ENCODE data around the gene EEA1. TPM values are rescaled to one million over a fixed set of nuclear protein-coding genes. Genes with fewer than 3 reads are reported as not detected.

Gene EEA1
- total and polyA plus RNA-seq, 10 of the 15 experiments (the other 5 are each of a cell fraction or from before 2014, with no cell fraction given): 5.5 to 40.3 (median 13.5) TPM

DNA sequence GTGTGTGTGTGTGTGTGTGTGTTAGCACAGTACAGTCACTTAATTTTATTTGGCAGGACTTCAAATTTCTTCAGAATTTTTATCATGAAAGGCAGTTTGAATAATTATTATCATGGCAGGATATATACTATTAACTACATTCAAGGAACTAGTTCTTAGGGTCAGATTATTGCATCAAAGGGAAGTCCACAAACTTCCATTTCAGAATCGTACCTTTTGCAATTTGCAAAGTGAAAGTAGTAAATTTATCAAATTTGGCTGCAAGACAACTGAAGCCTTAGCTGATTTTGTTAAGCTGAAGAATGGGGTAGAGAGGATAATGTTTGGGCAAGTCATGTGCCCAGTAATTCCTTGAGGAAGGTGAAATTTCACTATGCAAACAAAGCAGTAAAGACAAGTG is 158.1 kb downstream of the EEA1 start:
- DNase-seq (ENCODE audit: low read depth, low spot score): no peak
- 0% methylated on average over 1 of the region's 1 CpG for WGBS (ENCODE audit: insufficient coverage, insufficient replicate concordance, low lambda C conversion rate, missing lambda C conversion rate)
- no peaks in the 10 kb centered on the region for H3K79me2 ChIP-seq (ENCODE audit: control insufficient read depth, insufficient read depth, low read length)
- H3K4me3 ChIP-seq: no peak overlapping the region
- RAD21 ChIA-PET (ENCODE audit: unreplicated experiment): no interaction called here
- no peak for TF ChIP-seq PML (IDR thresholded peaks at IDR 0.05; ENCODE audit: low read length)
- TF ChIP-seq EED (IDR thresholded peaks at IDR 0.05; ENCODE audit: low read depth): no peak
- TF ChIP-seq NFYB (IDR thresholded peaks at IDR 0.05; ENCODE audit: insufficient read depth, low read depth, low read length): no peak
- no peak for TF ChIP-seq WRNIP1 (IDR thresholded peaks at IDR 0.05; ENCODE audit: borderline replicate concordance, low read depth, low read length)
- no peak for TF ChIP-seq RUNX3 (IDR thresholded peaks at IDR 0.05; ENCODE audit: low read length)
- TF ChIP-seq PAX8 (IDR thresholded peaks at IDR 0.05): no peak
- TF ChIP-seq TCF3 (IDR thresholded peaks at IDR 0.05; ENCODE audit: borderline replicate concordance, insufficient read depth, low read depth, low read length): no peak
- TF ChIP-seq, protein P1, sequence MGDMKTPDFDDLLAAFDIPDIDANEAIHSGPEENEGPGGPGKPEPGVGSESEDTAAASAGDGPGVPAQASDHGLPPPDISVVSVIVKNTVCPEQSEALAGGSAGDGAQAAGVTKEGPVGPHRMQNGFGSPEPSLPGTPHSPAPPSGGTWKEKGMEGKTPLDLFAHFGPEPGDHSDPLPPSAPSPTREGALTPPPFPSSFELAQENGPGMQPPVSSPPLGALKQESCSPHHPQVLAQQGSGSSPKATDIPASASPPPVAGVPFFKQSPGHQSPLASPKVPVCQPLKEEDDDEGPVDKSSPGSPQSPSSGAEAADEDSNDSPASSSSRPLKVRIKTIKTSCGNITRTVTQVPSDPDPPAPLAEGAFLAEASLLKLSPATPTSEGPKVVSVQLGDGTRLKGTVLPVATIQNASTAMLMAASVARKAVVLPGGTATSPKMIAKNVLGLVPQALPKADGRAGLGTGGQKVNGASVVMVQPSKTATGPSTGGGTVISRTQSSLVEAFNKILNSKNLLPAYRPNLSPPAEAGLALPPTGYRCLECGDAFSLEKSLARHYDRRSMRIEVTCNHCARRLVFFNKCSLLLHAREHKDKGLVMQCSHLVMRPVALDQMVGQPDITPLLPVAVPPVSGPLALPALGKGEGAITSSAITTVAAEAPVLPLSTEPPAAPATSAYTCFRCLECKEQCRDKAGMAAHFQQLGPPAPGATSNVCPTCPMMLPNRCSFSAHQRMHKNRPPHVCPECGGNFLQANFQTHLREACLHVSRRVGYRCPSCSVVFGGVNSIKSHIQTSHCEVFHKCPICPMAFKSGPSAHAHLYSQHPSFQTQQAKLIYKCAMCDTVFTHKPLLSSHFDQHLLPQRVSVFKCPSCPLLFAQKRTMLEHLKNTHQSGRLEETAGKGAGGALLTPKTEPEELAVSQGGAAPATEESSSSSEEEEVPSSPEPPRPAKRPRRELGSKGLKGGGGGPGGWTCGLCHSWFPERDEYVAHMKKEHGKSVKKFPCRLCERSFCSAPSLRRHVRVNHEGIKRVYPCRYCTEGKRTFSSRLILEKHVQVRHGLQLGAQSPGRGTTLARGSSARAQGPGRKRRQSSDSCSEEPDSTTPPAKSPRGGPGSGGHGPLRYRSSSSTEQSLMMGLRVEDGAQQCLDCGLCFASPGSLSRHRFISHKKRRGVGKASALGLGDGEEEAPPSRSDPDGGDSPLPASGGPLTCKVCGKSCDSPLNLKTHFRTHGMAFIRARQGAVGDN (IDR thresholded peaks at IDR 0.05): no peak
- TF ChIP-seq, protein P2, sequence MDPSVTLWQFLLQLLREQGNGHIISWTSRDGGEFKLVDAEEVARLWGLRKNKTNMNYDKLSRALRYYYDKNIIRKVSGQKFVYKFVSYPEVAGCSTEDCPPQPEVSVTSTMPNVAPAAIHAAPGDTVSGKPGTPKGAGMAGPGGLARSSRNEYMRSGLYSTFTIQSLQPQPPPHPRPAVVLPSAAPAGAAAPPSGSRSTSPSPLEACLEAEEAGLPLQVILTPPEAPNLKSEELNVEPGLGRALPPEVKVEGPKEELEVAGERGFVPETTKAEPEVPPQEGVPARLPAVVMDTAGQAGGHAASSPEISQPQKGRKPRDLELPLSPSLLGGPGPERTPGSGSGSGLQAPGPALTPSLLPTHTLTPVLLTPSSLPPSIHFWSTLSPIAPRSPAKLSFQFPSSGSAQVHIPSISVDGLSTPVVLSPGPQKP (IDR thresholded peaks at IDR 0.05; ENCODE audit: low read depth, low read length): no peak
- TF ChIP-seq IKZF2 (IDR thresholded peaks at IDR 0.05): no peak
- TF ChIP-seq HDAC6 (IDR thresholded peaks at IDR 0.05; ENCODE audit: unreplicated experiment): no peak
- TF ChIP-seq HDGF (IDR thresholded peaks at IDR 0.05): no peak
- no peak for TF ChIP-seq KLF5 (IDR thresholded peaks at IDR 0.05; ENCODE audit: partially characterized antibody)
- H3K27ac ChIP-seq (ENCODE audit: control insufficient read depth, insufficient read depth): no peak overlapping the region
- SMC1A ChIA-PET (ENCODE audit: uncharacterized antibody, unreplicated experiment): interaction anchor here (0.6 to 4.2 kb wide), 4 partner anchors 9 to 1043 kb away, joined by 3 to 19 read pairs (median 10); partner anchors contain the start of gene PLEKHG7
- H3K9me3 ChIP-seq (replicated peaks; ENCODE audit: control insufficient read depth, insufficient read depth, low read length): no peaks in the 10 kb centered on the region
- H3K4me1 ChIP-seq (ENCODE audit: control insufficient read depth, insufficient read depth, low read length): peaks cover 17% of the 10 kb centered on the region
- in situ Hi-C loops (cut with MboI) (no loop called here), intact Hi-C loops (cut with micrococcal nuclease; ENCODE audit: unreplicated experiment) (no loop called here)
- POLR2A ChIA-PET: no interaction called here
- no TSS peak for BruUV-seq (replicated peaks)
- no peak overlapping the region for H3K4me2 ChIP-seq (ENCODE audit: control insufficient read depth, insufficient read depth)
- no peak for ATAC-seq
- FAIRE-seq: no peak
- no peaks in the 10 kb centered on the region for H4K20me1 ChIP-seq (ENCODE audit: control insufficient read depth, insufficient read depth)
- H3K27me3 ChIP-seq (replicated peaks in 1 of 2; ENCODE audit: control insufficient read depth in 2 of 2, insufficient read depth in 2 of 2, low read length in 1 of 2): no peaks in the 10 kb centered on the region
- no peak overlapping the region for H3K9ac ChIP-seq (ENCODE audit: control insufficient read depth, insufficient read depth, low read length)
- no peak overlapping the region for H2AFZ ChIP-seq (ENCODE audit: control insufficient read depth, low read depth, low read length)
- CTCF ChIA-PET: interaction anchor here (1.1 to 3.0 kb wide), 5 partner anchors 8 to 216 kb away, joined by 3 to 13 read pairs (median 5); no protein-coding TSS in a partner anchor
- no peaks in the 10 kb centered on the region for H3K36me3 ChIP-seq (ENCODE audit: control insufficient read depth in 2 of 2, insufficient read depth in 2 of 2, low read length in 1 of 2)
